Prostate gland (tissue), 2 donors: Measurements from ENCODE around the gene ADCY7. TPM values are rescaled to one million over a fixed set of nuclear protein-coding genes. Genes with fewer than 3 reads are reported as not detected.

Experiments
- DNase-seq: peaks from one replicate; pipeline ENCODE4 v3.0.0-alpha.2; 2019; ENCODE audit warnings: low spot score
- H3K27ac ChIP-seq, 2 donors: fragments of 200-600 bp; sonication (generic); 2 replicates each; pipeline ENCODE4 v1.5.1; 2017 to 2019
- H3K27me3 ChIP-seq: fragments of 200-600 bp; sonication (generic); replicated peaks from 2 replicates; pipeline ENCODE4 v1.5.1; 2019; ENCODE audit not compliant: insufficient read depth
- H3K36me3 ChIP-seq, 2 donors: fragments of 200-600 bp; sonication (generic); 1 replicate in 1 of 2; 2 replicates in 1 of 2; pipeline versions ENCODE4 v1.5.1 to v1.8.1; 2017 to 2019
- H3K4me1 ChIP-seq: fragments of 200-600 bp; sonication (generic); replicated peaks from 2 replicates; pipeline ENCODE4 v1.5.1; 2019
- H3K4me3 ChIP-seq, 2 donors: fragments of 200-600 bp; sonication (generic); 2 replicates each; pipeline ENCODE4 v1.5.1; 2017 to 2019
- H3K9me3 ChIP-seq: fragments of 200-600 bp; sonication (generic); 2 replicates; pipeline ENCODE4 v1.5.1; 2017
- CTCF ChIP-seq, 4 experiments: fragments of 200-600 bp in 2 of 4; fragments of 450-650 bp in 2 of 4; sonication (generic) in 2 of 4; IDR thresholded peaks; 1 replicate in 3 of 4; 2 replicates in 1 of 4; pipeline ENCODE4 v1.5.1; 2016 to 2019; ENCODE audit warnings: antibody characterized with exemption in 4 of 4, mild to moderate bottlenecking in 2 of 4, moderate library complexity in 2 of 4
- POLR2A ChIP-seq: fragments of 450-650 bp; IDR thresholded peaks from one replicate; pipeline ENCODE4 v1.6.1; 2016; ENCODE audit warnings: antibody characterized with exemption, mild to moderate bottlenecking
- POLR2AphosphoS5 ChIP-seq: sonication (generic); formaldehyde crosslinking; IDR thresholded peaks from one replicate; pipeline ENCODE4 v1.6.1; 2017; ENCODE audit warnings: antibody characterized with exemption
- WGBS: methylation state at CpG from one replicate; pipeline ENCODE4 v1.1.5; 2018; 5-methylcytosine and 5-hydroxymethylcytosine counted together
- intact Hi-C: fragments of 100-400 bp; cut with DNase I; formaldehyde crosslinking; loops from one replicate; pipeline ENCODE4 v1.14.2; 2022
- total RNA-seq, 2 donors: library from RNA; depleted of rRNA; stranded (reverse); fragments of >200 nt; gene quantifications; one replicate each; pipeline ENCODE4 v1.1.0, GENCODE V29; 2016

Gene ADCY7
- total RNA-seq, 2 donors from 2014 or later, result 2.0 to 10.9 TPM

GRCh38 chr16:50315346-50315997 is 49.1 kb downstream of the ADCY7 start:
- Histone ChIP-seq H3K4me1 (no peaks in the 10 kb centered on the region), H3K4me3 (no peak overlapping the region), H3K27ac (no peak overlapping the region), H3K36me3 (peaks cover 4 to 8% of the 10 kb centered on the region in 2 donors), H3K27me3 (no peaks in the 10 kb centered on the region), H3K9me3 (no peaks in the 10 kb centered on the region)
- WGBS, result 85% methylated on average over 15 of the region's 15 CpGs
- intact Hi-C loops, result no loop called here
- no peak for DNase-seq
- TF ChIP-seq CTCF (IDR thresholded peaks at IDR 0.05) (no peak), POLR2A (no peak), POLR2AphosphoS5 (no peak)

- Histone ChIP-seq H3K27me3 (no peaks in the 10 kb centered on the region), H3K36me3 (peaks cover 4 to 8% of the 10 kb centered on the region in 2 donors), H3K4me3 (no peak overlapping the region), H3K9me3 (no peaks in the 10 kb centered on the region), H3K4me1 (no peaks in the 10 kb centered on the region), H3K27ac (no peak overlapping the region)
- intact Hi-C loops, result no loop called here
- WGBS, result 93% methylated on average over 12 of the region's 12 CpGs
- TF ChIP-seq POLR2AphosphoS5 (no peak), POLR2A (no peak), CTCF (IDR thresholded peaks at IDR 0.05) (no peak)
- DNase-seq, result no peak
Observed at GRCh38 chr16:50316102-50316847, 49.9 kb downstream of the ADCY7 start.

- no peaks in the 10 kb centered on the region for H3K4me1 ChIP-seq
- H3K9me3 ChIP-seq, result no peaks in the 10 kb centered on the region
- no peak overlapping the region for H3K4me3 ChIP-seq
- intact Hi-C loops, result no loop called here
- no peaks in the 10 kb centered on the region for H3K27me3 ChIP-seq
- no peak overlapping the region for H3K27ac ChIP-seq
- H3K36me3 ChIP-seq, result peaks cover 4 to 8% of the 10 kb centered on the region in 2 donors
- DNase-seq, result no peak
- 88% methylated on average over 10 of the region's 10 CpGs for WGBS
- TF ChIP-seq POLR2A (no peak), POLR2AphosphoS5 (no peak), CTCF (IDR thresholded peaks at IDR 0.05) (no peak)
Observed at GRCh38 chr16:50316848-50317630, 50.7 kb downstream of the ADCY7 start.

- WGBS, result 85% methylated on average over 9 of the region's 9 CpGs
- DNase-seq, result no peak
- no peaks in the 10 kb centered on the region for H3K9me3 ChIP-seq
- no peak overlapping the region for H3K4me3 ChIP-seq
- H3K27me3 ChIP-seq, result no peaks in the 10 kb centered on the region
- TF ChIP-seq POLR2A (no peak), CTCF (IDR thresholded peaks at IDR 0.05) (no peak), POLR2AphosphoS5 (no peak)
- peaks cover 2 to 8% of the 10 kb centered on the region in 2 donors for H3K36me3 ChIP-seq
- intact Hi-C loops, result no loop called here
- no peaks in the 10 kb centered on the region for H3K4me1 ChIP-seq
- no peak overlapping the region for H3K27ac ChIP-seq
Observed at GRCh38 chr16:50318796-50319578, 52.6 kb downstream of the ADCY7 start.
